ENCODE results near the gene METTL15.

GRCh38 chr11:28243581-28243980 is 135.4 kb downstream of the METTL15 start:
- no peak for TF ChIP-seq EZH2 (IDR thresholded peaks at IDR 0.05; ENCODE audit: low read length)
- TF ChIP-seq CTCF (optimal IDR thresholded peaks at IDR 0.05 in 1 of 3, IDR thresholded peaks at IDR 0.05 in 1 of 3, conservative IDR thresholded peaks at IDR 0.05 in 1 of 3; ENCODE audit: extremely low read depth in 1 of 3, insufficient read depth in 2 of 3, low read length in 3 of 3): no peak

Measured in keratinocyte (primary cell).